Panc1 (cell line): ENCODE results near the gene MRPL40. TPM values are rescaled to one million over a fixed set of nuclear protein-coding genes. Genes with fewer than 3 reads are reported as not detected.

Experiments used
- ATAC-seq: fragments of 200-7000 bp; cut with Tn5 transposase; 2 replicates; pipeline ENCODE4 v1.9.1; 2020; ENCODE audit warnings: mild to moderate bottlenecking, moderate library complexity
- BruUV-seq: library from RNA; stranded (reverse); fragments of 400-500 nt; replicated peaks from 2 replicates; lab custom pipeline; 2021; lab: Mats Ljungman, UMichigan
- CTCF ChIA-PET: fragments of 300-600 bp; sonication (Branson Sonifier 250); formaldehyde crosslinking; loops from one replicate; lab custom pipeline; 2022; ENCODE audit warnings: antibody characterized with exemption; lab: Charles Lee
- POLR2A ChIA-PET: fragments of 300-600 bp; sonication (Branson Sonifier 250); formaldehyde crosslinking; loops from one replicate; lab custom pipeline; 2022; ENCODE audit warnings: antibody characterized with exemption; lab: Charles Lee
- DNase-seq: peaks from one replicate; pipeline ENCODE4 v3.0.0-alpha.2; 2010; ENCODE audit warnings: low read depth, low spot score
- H3K27ac ChIP-seq: 2 replicates; pipeline ENCODE4 v1.5.1; 2011; ENCODE audit warnings: mild to moderate bottlenecking, low read length, inconsistent platforms
- H3K27me3 ChIP-seq: fragments of 200-500 bp; sonication (Bioruptor generic); 2 replicates; pipeline ENCODE4 v1.6.0; 2014; ENCODE audit warnings: low read length, inconsistent platforms; ENCODE audit not compliant: control insufficient read depth, insufficient read depth
- H3K36me3 ChIP-seq: fragments of 200-500 bp; sonication (Bioruptor generic); 2 replicates; pipeline ENCODE4 v1.5.1; 2014; ENCODE audit warnings: inconsistent platforms, mild to moderate bottlenecking, low read length, moderate library complexity; ENCODE audit not compliant: control insufficient read depth, insufficient read depth
- H3K4me1 ChIP-seq: 2 replicates; pipeline ENCODE4 v1.5.1; 2011; ENCODE audit warnings: inconsistent platforms, mild to moderate bottlenecking, low read length, moderate library complexity; ENCODE audit not compliant: control insufficient read depth, insufficient read depth
- H3K4me3 ChIP-seq, 2 experiments: 2 replicates each; pipeline ENCODE4 v1.5.1; 2011 to 2012; ENCODE audit warnings: low read depth in 2 of 2, low read length in 2 of 2, mild to moderate bottlenecking in 2 of 2, inconsistent platforms in 1 of 2, moderate library complexity in 1 of 2
- H3K9me3 ChIP-seq: fragments of 200-500 bp; sonication (Bioruptor generic); 2 replicates; pipeline ENCODE4 v1.5.1; 2014; ENCODE audit warnings: low read depth, mild to moderate bottlenecking, inconsistent platforms, low read length, moderate library complexity; ENCODE audit not compliant: control insufficient read depth, insufficient read depth
- POLR2AphosphoS5 ChIP-seq: IDR thresholded peaks from 2 replicates; pipeline ENCODE4 v1.6.1; 2012; ENCODE audit warnings: mild to moderate bottlenecking, low read depth, low read length, moderate library complexity
- SIN3A ChIP-seq: IDR thresholded peaks from 2 replicates; pipeline ENCODE4 v1.6.1; 2012; ENCODE audit warnings: low read depth, mild to moderate bottlenecking, low read length, moderate library complexity, borderline replicate concordance; ENCODE audit not compliant: insufficient read depth
- TCF7L2 ChIP-seq: IDR thresholded peaks from 2 replicates; pipeline ENCODE4 v1.6.1; 2011; ENCODE audit warnings: mild to moderate bottlenecking, low read depth, low read length, inconsistent platforms
- in situ Hi-C: cut with HindIII; loops from 2 replicates; pipeline ENCODE4 v1.10.0; 2016; ENCODE audit warnings: low sequenced_read_pairs, low pct_unique_long_range_greater_than_20kb
- intact Hi-C: fragments of 100-400 bp; cut with micrococcal nuclease; formaldehyde crosslinking; loops from one replicate; pipeline ENCODE4 v1.10.0; 2022; ENCODE audit not compliant: unreplicated experiment
- total RNA-seq: library from RNA; stranded (reverse); gene quantifications from one replicate; pipeline ENCODE4 v1.2.1, GENCODE V29; 2021; ENCODE audit not compliant: unreplicated experiment
- TF ChIP-seq, protein P1 (sequence below), 2 experiments: IDR thresholded peaks; 2 replicates each; pipeline ENCODE4 v1.6.1; 2011 to 2012; ENCODE audit warnings: low read depth in 2 of 2, control low read depth in 1 of 2, low read length in 1 of 2, mild to moderate bottlenecking in 1 of 2, moderate library complexity in 1 of 2; ENCODE audit not compliant: insufficient read depth in 1 of 2
- TF ChIP-seq, protein P2 (sequence below): fragments of 450-650 bp; IDR thresholded peaks from 2 replicates; pipeline ENCODE4 v1.5.1; 2017; ENCODE audit warnings: mild to moderate bottlenecking

The MRPL40 gene
- total RNA-seq, 1 experiment from 2014 or later, result 36.3 TPM

DNA sequence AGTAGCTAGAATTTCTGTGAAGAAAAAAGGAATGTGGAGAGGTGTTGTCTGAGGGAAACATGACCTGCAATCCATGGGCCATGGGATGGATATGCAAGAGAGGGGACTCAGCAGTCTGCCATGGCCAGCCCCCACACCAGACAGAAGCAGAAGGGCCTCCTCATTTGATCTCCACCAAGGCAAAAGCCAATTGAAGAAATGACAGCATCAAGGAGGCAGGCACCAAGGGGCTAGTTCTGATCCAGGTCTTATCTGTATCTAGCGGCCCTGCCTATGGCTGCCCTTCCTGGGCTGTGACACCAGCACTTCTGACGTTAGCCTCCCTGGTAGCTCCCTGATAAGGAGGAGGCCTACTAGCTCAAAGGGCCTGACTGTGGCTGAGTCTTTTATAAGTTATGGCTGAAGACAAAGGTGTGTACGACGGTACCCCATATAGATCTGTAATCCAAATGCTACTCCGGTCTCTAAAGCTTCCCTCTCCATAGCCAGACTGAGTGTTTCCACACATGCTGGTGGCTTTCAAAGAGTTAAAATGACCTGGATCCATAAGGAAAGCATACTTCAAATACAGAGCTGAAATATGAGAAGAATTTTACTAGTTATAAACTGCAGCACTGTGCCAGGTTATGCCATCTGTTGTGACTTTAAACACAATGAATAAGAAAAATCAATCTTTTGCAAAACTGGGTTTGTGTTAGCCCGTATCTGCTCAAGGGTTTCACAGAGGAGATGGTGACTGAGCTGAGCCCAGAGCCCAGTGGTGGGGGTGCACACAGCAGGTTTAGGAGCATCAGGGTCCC lies 35.2 kb upstream of the MRPL40 start:
- in situ Hi-C loops (no loop called here), intact Hi-C loops (no loop called here)
- H3K27me3 ChIP-seq, result no peaks in the 10 kb centered on the region
- CTCF ChIA-PET, result no interaction called here
- H3K27ac ChIP-seq, result no peak overlapping the region
- ATAC-seq (no peak), DNase-seq (no peak)
- no peaks in the 10 kb centered on the region for H3K4me1 ChIP-seq
- TF ChIP-seq POLR2AphosphoS5 (no peak), SIN3A (no peak), TCF7L2 (no peak)
- TF ChIP-seq, protein P1, sequence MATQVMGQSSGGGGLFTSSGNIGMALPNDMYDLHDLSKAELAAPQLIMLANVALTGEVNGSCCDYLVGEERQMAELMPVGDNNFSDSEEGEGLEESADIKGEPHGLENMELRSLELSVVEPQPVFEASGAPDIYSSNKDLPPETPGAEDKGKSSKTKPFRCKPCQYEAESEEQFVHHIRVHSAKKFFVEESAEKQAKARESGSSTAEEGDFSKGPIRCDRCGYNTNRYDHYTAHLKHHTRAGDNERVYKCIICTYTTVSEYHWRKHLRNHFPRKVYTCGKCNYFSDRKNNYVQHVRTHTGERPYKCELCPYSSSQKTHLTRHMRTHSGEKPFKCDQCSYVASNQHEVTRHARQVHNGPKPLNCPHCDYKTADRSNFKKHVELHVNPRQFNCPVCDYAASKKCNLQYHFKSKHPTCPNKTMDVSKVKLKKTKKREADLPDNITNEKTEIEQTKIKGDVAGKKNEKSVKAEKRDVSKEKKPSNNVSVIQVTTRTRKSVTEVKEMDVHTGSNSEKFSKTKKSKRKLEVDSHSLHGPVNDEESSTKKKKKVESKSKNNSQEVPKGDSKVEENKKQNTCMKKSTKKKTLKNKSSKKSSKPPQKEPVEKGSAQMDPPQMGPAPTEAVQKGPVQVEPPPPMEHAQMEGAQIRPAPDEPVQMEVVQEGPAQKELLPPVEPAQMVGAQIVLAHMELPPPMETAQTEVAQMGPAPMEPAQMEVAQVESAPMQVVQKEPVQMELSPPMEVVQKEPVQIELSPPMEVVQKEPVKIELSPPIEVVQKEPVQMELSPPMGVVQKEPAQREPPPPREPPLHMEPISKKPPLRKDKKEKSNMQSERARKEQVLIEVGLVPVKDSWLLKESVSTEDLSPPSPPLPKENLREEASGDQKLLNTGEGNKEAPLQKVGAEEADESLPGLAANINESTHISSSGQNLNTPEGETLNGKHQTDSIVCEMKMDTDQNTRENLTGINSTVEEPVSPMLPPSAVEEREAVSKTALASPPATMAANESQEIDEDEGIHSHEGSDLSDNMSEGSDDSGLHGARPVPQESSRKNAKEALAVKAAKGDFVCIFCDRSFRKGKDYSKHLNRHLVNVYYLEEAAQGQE (IDR thresholded peaks at IDR 0.05; ENCODE audit: insufficient read depth in 1 of 2, low read depth in 2 of 2, low read length in 1 of 2), result no peak
- TF ChIP-seq, protein P2, sequence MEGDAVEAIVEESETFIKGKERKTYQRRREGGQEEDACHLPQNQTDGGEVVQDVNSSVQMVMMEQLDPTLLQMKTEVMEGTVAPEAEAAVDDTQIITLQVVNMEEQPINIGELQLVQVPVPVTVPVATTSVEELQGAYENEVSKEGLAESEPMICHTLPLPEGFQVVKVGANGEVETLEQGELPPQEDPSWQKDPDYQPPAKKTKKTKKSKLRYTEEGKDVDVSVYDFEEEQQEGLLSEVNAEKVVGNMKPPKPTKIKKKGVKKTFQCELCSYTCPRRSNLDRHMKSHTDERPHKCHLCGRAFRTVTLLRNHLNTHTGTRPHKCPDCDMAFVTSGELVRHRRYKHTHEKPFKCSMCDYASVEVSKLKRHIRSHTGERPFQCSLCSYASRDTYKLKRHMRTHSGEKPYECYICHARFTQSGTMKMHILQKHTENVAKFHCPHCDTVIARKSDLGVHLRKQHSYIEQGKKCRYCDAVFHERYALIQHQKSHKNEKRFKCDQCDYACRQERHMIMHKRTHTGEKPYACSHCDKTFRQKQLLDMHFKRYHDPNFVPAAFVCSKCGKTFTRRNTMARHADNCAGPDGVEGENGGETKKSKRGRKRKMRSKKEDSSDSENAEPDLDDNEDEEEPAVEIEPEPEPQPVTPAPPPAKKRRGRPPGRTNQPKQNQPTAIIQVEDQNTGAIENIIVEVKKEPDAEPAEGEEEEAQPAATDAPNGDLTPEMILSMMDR, result no peak
- H3K4me3 ChIP-seq, result no peak overlapping the region
- H3K9me3 ChIP-seq, result no peaks in the 10 kb centered on the region
- POLR2A ChIA-PET, result no interaction called here
- peaks cover 3% of the 10 kb centered on the region for H3K36me3 ChIP-seq
- no TSS peak for BruUV-seq

DNA sequence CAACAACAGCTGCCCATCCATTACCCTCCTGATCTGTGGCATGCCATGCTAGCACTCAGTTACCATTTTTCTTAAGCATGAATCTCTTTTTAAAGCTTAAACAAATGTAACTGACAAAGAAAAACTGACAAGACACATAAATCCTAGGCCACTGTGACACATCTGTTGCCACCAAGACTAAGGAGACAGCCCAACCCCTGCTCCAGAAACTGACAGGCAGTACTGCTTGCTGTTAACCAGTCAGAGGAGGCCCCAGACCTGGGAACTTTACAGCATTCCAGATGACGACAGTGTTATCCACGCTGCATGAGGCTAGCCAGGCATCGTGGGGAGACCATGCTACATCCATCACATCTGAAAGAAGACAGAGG lies 34.6 kb upstream of the MRPL40 start:
- Histone ChIP-seq H3K27me3 (no peaks in the 10 kb centered on the region), H3K9me3 (no peaks in the 10 kb centered on the region), H3K27ac (no peak overlapping the region), H3K4me3 (no peak overlapping the region), H3K4me1 (no peaks in the 10 kb centered on the region), H3K36me3 (peaks cover 3% of the 10 kb centered on the region)
- no peak for DNase-seq
- intact Hi-C loops, result no loop called here
- no peak for ATAC-seq
- ChIA-PET POLR2A (no interaction called here), CTCF (no interaction called here)
- TF ChIP-seq, protein P1 (IDR thresholded peaks at IDR 0.05; ENCODE audit: insufficient read depth in 1 of 2, low read depth in 2 of 2, low read length in 1 of 2), result no peak
- no peak for TF ChIP-seq SIN3A
- no peak for TF ChIP-seq POLR2AphosphoS5
- TF ChIP-seq, protein P2, result no peak
- TF ChIP-seq TCF7L2, result no peak
- no TSS peak for BruUV-seq
- in situ Hi-C loops, result no loop called here
